ENCODE data around the gene KDF1.
"Not testable (repeated sequence)": the region's sequence is repeated elsewhere in the genome, so short reads cannot be mapped to it uniquely, and the experiment has no call there.

Gene KDF1

DNA sequence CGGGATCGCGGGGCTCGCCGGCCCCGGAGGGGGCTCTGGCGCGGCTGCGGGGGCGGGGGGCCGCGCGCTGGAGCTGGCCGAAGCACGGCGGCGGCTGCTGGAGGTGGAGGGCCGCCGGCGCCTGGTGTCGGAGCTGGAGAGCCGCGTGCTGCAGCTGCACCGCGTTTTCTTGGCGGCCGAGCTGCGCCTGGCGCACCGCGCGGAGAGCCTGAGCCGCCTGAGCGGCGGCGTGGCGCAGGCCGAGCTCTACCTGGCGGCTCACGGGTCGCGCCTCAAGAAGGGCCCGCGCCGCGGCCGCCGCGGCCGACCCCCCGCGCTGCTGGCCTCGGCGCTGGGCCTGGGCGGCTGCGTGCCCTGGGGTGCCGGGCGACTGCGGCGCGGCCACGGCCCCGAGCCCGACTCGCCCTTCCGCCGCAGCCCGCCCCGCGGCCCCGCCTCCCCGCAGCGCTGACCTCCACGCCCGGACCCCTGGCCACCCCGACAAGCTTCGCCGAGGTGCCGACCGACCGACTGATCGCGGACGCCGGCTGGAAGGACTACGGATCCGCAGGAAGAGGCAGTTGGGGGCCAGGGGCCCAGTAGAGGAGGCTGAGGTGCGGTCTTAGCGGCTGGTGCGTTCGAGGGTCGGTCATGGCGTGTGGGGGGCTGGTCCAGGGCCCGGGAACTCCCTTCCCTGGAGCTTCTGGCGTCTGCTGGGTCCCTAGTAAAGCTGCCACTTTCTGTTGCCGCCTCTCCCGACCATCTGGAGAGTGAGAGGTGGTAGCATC, 33.9 kb upstream of the KDF1 start:
- no peak for DNase-seq (ENCODE audit: low read depth)

DNA sequence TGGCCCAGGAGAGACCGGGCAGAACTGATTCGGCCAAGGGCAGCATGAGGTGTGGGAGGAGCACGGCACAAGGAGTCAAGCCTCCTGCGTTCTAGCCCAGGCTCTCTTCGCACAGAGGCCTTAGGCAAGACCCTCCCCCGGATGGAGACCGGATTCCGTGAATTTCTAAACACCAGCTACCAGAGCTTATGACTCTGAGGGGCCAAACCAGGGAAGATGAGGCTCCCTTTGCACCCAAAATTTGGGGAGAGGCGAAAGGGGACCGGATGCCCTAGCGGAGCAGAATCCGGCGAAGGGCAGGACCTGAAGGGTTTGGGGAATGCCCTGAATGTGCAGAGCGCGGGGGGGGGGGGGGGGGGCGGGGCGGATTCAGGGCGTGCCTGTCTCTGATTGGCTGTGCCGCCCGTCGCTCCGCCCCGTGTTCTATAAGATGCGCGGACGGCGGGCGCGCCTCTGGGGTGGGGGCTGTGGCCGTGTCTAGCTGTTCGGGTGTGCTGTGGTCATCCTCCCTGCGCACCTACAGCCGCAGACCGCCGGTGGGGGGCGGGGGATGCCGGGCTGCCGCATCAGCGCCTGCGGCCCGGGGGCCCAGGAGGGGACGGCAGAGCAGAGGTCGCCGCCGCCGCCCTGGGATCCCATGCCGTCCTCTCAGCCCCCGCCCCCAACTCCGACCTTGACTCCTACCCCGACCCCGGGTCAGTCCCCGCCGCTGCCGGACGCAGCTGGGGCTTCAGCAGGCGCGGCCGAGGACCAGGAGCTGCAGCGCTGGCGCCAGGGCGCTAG, 33.2 kb upstream of the KDF1 start, which contains the start of gene TRNP1:
Gene TRNP1 (plus strand): TSS at position 456 of the 783 bp plus-strand sequence. CDS start 95 bp downstream, at position 551.
- DNase-seq (ENCODE audit: low read depth) = peak; percentile 32

GRCh38 chr1:26991310-26992116, 31.2 kb upstream of the KDF1 start:
- DNase-seq (ENCODE audit: low read depth) = no peak

GRCh38 chr1:26989403-26990109, 29.3 kb upstream of the KDF1 start:
- DNase-seq (ENCODE audit: low read depth) = not testable (repeated sequence)

DNA sequence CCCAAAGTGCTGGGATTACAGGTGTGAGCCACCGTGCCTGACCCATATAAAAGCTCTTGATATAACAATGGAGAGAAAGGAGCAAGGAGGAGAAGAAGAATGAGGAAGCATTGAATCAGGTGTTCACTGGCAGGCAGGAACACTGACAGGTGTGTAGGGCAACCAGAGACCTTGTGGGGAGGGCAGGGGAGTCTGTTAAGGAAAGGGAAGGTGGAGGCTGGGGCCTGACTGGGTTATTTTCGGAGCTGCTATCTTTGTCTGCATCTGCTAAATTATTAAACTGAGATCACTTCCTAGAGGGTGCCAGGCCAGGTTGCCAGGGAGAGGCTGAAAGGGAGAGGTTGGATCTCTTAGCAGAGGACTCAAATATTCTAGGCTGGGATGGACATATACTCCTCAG, 26.4 kb upstream of the KDF1 start:
- DNase-seq (ENCODE audit: low read depth) = no peak

DNA sequence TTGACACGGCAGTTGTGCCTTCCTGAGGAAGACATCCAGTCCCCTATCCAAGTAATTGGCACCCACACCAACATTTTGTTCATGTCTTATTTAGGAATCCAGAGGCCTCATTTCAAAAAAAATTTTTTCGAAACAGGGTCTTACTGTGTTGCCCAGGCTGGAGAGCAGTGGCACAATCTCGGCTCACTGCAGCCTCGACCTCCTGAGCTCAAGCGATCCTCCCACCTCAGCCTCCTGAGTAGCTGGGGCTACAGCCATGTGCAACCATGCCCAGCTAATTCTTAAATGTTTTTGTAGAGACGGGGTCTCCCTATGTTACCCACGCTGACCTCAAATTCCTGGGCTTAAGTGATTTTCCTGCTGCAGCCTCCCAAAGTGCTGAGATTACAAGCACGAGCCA, 24.0 kb upstream of the KDF1 start:
- DNase-seq (ENCODE audit: low read depth) = no peak

DNA sequence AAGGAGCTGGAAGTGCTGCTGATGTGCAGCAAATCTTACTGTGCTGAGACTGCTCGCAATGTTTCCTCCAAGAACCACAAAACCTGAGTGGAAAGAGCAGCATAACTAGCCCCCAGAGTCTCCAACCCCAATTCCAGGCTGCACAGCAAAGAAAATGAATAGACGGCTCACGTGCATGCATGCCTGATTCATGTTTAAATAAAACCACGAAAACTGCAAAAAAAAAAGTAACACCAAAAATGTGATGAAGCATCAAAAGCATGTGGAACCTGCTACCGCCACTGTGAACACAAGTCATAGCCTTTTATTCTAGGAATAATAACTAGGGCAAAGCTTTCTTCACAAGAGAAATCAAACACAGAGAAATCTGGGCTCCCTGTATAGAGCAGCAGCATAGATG, 23.6 kb upstream of the KDF1 start:
- no peak for DNase-seq (ENCODE audit: low read depth)

GRCh38 chr1:26981146-26981846, 21.0 kb upstream of the KDF1 start:
- DNase-seq (ENCODE audit: low read depth) = no peak

- DNase-seq (ENCODE audit: low read depth) = no peak
Measured at GRCh38 chr1:26978901-26979300, 18.6 kb upstream of the KDF1 start.

DNA sequence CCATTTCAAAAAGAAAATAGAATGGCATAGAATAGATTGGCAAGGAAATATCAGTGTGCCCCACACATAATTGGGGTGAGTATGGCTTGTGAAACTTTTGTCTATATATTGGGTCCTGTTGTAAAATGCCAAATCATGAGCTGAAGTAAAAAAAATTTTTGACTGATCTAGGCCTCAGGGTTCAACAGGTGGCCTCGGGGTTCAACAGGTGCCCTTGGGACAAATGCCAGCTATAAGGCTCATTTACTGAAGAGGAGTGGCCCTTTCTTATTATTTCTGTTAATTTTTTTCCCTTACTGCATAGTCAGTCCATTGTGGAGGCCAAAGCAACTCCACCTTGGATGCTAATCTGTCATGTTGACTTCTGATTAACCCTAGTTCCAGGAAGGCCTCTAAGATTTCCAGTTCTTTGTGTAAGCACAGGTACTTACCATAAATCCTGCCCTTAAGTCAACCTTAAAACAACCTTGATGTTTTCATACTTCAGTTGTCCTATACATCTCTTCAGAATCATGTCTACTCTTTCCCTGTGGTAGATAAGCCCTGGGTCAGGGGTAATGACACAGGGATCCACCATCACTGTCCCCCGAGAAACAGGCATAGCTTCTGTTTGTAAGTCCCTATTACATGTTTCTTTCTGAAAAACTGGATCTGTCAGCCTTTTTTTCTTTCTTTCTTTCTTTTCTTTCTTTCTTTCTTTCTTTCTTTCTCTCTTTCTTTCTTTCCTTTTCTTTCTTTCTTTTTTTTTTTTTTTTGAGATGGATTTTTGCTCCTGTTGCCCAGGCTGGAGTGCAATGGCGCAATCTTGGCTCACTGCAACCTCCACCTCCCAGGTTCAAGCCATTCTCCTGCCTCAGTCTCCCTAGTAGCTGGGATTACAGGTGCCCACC, 16.6 kb upstream of the KDF1 start:
- no peak for DNase-seq (ENCODE audit: low read depth)

GRCh38 chr1:26972821-26973220, 12.6 kb upstream of the KDF1 start:
- no peak for DNase-seq (ENCODE audit: low read depth)

- no peak for DNase-seq (ENCODE audit: low read depth)
Measured at GRCh38 chr1:26972390-26972789, 12.1 kb upstream of the KDF1 start.

- no peak for DNase-seq (ENCODE audit: low read depth)
Measured at GRCh38 chr1:26971590-26971989, 11.3 kb upstream of the KDF1 start.

DNA sequence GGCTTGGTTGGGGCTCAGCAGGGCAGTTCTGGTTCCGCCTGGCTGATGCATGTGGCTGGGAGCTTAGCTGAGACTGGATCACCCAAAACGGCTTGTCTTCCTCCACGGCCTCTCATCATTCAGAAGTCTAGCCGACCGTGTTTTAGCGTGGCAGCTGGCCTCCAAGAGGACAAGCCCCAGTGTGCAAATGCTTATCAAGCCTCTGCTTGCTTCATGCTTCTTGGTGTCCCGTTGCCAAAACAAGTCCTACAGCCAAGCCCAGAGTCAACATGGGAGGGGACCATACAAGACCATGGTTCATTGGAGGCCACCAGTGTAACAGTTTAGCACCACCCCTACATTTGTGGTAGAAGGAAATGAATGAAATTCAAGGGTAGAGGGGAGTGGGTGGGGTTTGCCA, 10.5 kb upstream of the KDF1 start:
- no peak for DNase-seq (ENCODE audit: low read depth)

DNA sequence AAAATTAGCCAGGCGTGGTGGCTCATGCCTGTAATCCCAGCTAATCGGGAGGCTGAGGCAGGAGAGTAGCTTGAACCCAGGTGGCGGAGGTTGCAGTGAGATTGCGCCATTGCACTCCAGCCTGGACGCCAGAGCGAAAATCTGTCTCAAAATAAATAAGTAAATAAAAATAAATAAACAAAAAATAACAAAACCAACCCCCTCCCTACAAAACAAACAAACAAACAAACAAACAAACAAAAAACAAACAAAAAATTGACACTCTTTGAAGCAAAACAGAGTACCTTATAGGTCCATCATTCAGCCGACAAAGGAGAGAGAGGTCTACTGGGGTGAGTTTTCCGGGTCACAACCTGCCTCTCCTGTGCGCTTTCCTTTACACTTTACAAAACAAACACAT, 5.4 kb upstream of the KDF1 start:
- no peak for DNase-seq (ENCODE audit: low read depth)

- DNase-seq (ENCODE audit: low read depth) = no peak
Measured at GRCh38 chr1:26965213-26965612, 4.9 kb upstream of the KDF1 start.

DNA sequence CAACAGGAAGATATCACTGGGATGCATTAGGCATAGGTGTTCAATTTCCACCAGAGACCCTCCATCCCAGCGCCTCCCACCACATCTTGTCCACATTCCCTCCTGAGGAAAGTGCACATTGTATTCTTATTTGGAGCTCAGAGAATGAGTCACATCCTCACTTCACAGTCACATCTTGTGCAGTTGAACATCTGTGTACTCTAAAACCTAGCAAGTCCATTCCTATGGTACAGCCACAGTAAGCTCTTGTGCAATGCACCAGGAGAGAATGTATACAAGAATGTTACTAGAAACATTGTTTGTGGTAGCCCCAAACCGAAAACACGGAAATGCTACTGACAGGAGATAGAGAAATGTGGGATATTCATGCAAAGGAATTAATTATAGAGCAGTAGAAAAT, 1.6 kb upstream of the KDF1 start:
- DNase-seq (ENCODE audit: low read depth) = no peak

GRCh38 chr1:26960625-26960966, 328 bp upstream of the KDF1 start:
- no peak for DNase-seq (ENCODE audit: low read depth)

DNA sequence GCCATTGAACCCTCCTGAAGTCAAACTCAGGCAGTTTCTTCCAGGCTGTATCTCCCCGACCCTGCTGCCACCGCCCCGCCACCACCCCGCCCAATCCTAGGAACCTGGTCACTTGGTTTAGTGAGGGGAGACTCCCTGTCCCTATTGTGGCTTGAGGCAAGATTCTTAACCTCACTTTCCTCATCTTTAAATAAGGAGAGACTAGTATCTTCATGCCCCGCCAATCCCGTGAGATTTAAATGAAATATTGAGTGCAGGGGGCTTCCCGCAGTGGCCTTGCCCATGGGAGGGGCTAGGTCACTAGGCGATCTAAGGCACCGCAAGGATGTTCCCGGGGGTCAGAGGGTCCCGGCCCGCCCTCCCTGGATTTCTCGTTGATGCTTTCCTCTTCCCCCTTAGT, 998 bp downstream of the KDF1 start:
- no peak for DNase-seq (ENCODE audit: low read depth)

GRCh38 chr1:26957306-26957705, 3.0 kb downstream of the KDF1 start:
- DNase-seq (ENCODE audit: low read depth) = no peak

Data from stimulated activated CD8-positive, alpha-beta memory T cell treated with anti-CD3 and anti-CD28 coated beads, Interleukin-7, amount 100 ng/mL, for 24 hours (primary cell).